HUES6 (cell line): Measurements from ENCODE around the gene KDELR3.

ENCODE experiments used
- H3K27ac ChIP-seq: 2 replicates; pipeline ENCODE4 v1.7.0; 2013; ENCODE audit warnings: low read depth, mild to moderate bottlenecking, low read length, inconsistent platforms
- H3K27me3 ChIP-seq: 2 replicates; pipeline ENCODE4 v1.6.1; 2013; ENCODE audit warnings: low read length; ENCODE audit not compliant: control insufficient read depth, insufficient read depth
- H3K36me3 ChIP-seq: 2 replicates; pipeline ENCODE4 v1.6.1; 2013; ENCODE audit warnings: low read length; ENCODE audit not compliant: control insufficient read depth, insufficient read depth
- H3K4me1 ChIP-seq: 2 replicates; pipeline ENCODE4 v1.6.1; 2013; ENCODE audit warnings: low read length; ENCODE audit not compliant: control insufficient read depth, insufficient read depth
- H3K4me3 ChIP-seq: 2 replicates; pipeline ENCODE4 v1.5.1; 2013; ENCODE audit warnings: low read depth, low read length
- H3K9ac ChIP-seq: one replicate; pipeline ENCODE4 v1.6.1; 2013; ENCODE audit warnings: mild to moderate bottlenecking, low read length
- H3K9me3 ChIP-seq: 2 replicates; pipeline ENCODE4 v1.6.1; 2013; ENCODE audit warnings: low read depth, low read length; ENCODE audit not compliant: control insufficient read depth, insufficient read depth

KDELR3 gene

GRCh38 chr22:38531251-38531938 is 63.5 kb downstream of the KDELR3 start:
- Histone ChIP-seq H3K9ac (no peak overlapping the region), H3K4me3 (no peak overlapping the region), H3K36me3 (no peaks in the 10 kb centered on the region), H3K27ac (no peak overlapping the region), H3K27me3 (no peaks in the 10 kb centered on the region), H3K4me1 (no peaks in the 10 kb centered on the region), H3K9me3 (no peaks in the 10 kb centered on the region)
